HEK293 (cell line): Measurements from ENCODE around the gene PSMB11.

Source experiments
- BCL11B ChIP-seq: fragments of 450-650 bp; formaldehyde crosslinking; IDR thresholded peaks from 2 replicates; pipeline ENCODE4 v1.5.1; 2016; ENCODE audit warnings: low read depth, missing biosample characterization, missing genetic modification characterization
- HOXC10 ChIP-seq: sonication (generic); formaldehyde crosslinking; IDR thresholded peaks from 2 replicates; pipeline ENCODE4 v1.8.1; 2023; ENCODE audit warnings: mild to moderate bottlenecking, missing genetic modification reagents
- HOXD13 ChIP-seq: sonication (generic); formaldehyde crosslinking; IDR thresholded peaks from 2 replicates; pipeline ENCODE4 v1.8.0; 2022; ENCODE audit warnings: missing genetic modification reagents, borderline replicate concordance
- KLF7 ChIP-seq: fragments of 450-650 bp; formaldehyde crosslinking; IDR thresholded peaks from 2 replicates; pipeline ENCODE4 v1.5.1; 2016; ENCODE audit warnings: missing biosample characterization, missing genetic modification characterization, borderline replicate concordance
- MYNN ChIP-seq: fragments of 450-650 bp; formaldehyde crosslinking; IDR thresholded peaks from 2 replicates; pipeline ENCODE4 v1.5.1; 2016; ENCODE audit warnings: missing biosample characterization, missing genetic modification characterization, borderline replicate concordance
- PRDM1 ChIP-seq: fragments of 450-650 bp; formaldehyde crosslinking; IDR thresholded peaks from 2 replicates; pipeline ENCODE4; 2016; ENCODE audit warnings: missing biosample characterization, missing genetic modification characterization
- ZFP37 ChIP-seq: fragments of 450-650 bp; formaldehyde crosslinking; IDR thresholded peaks from 2 replicates; pipeline ENCODE4 v1.5.1; 2016; ENCODE audit warnings: missing biosample characterization, missing genetic modification characterization
- ZNF10 ChIP-seq: fragments of 450-650 bp; formaldehyde crosslinking; IDR thresholded peaks from 2 replicates; pipeline ENCODE4 v1.5.1; 2017; ENCODE audit warnings: missing biosample characterization, missing genetic modification characterization
- ZNF132 ChIP-seq: fragments of 450-650 bp; formaldehyde crosslinking; IDR thresholded peaks from 2 replicates; pipeline ENCODE4 v1.5.1; 2017; ENCODE audit warnings: missing biosample characterization, missing genetic modification characterization, borderline replicate concordance
- ZNF138 ChIP-seq: fragments of 450-650 bp; formaldehyde crosslinking; IDR thresholded peaks from 2 replicates; pipeline ENCODE4 v1.5.1; 2016; ENCODE audit warnings: missing biosample characterization, missing genetic modification characterization, borderline replicate concordance
- ZNF140 ChIP-seq: fragments of 450-650 bp; formaldehyde crosslinking; IDR thresholded peaks from 2 replicates; pipeline ENCODE4 v1.5.1; 2016; ENCODE audit warnings: missing biosample characterization, missing genetic modification characterization
- ZNF16 ChIP-seq: fragments of 450-650 bp; formaldehyde crosslinking; IDR thresholded peaks from 2 replicates; pipeline ENCODE4 v1.5.1; 2016; ENCODE audit warnings: low read depth, missing biosample characterization, missing genetic modification characterization
- ZNF169 ChIP-seq: fragments of 450-650 bp; formaldehyde crosslinking; IDR thresholded peaks from 2 replicates; pipeline ENCODE4 v1.5.1; 2016; ENCODE audit warnings: missing biosample characterization, missing genetic modification characterization
- ZNF175 ChIP-seq: fragments of 450-650 bp; formaldehyde crosslinking; IDR thresholded peaks from 2 replicates; pipeline ENCODE4 v1.5.1; 2016; ENCODE audit warnings: missing biosample characterization, missing genetic modification characterization
- ZNF19 ChIP-seq: fragments of 450-650 bp; formaldehyde crosslinking; IDR thresholded peaks from 2 replicates; pipeline ENCODE4; 2016; ENCODE audit warnings: missing biosample characterization, missing genetic modification characterization, low read depth
- ZNF221 ChIP-seq: fragments of 450-650 bp; formaldehyde crosslinking; IDR thresholded peaks from 2 replicates; pipeline ENCODE4 v1.5.1; 2017; ENCODE audit warnings: missing biosample characterization, missing genetic modification characterization, borderline replicate concordance
- ZNF239 ChIP-seq: fragments of 450-650 bp; formaldehyde crosslinking; IDR thresholded peaks from 2 replicates; pipeline ENCODE4 v1.5.1; 2016; ENCODE audit warnings: missing biosample characterization, missing genetic modification characterization
- ZNF266 ChIP-seq: fragments of 450-650 bp; formaldehyde crosslinking; IDR thresholded peaks from 2 replicates; pipeline ENCODE4 v1.5.1; 2016; ENCODE audit warnings: missing biosample characterization, missing genetic modification characterization, low read depth
- ZNF311 ChIP-seq: fragments of 450-650 bp; formaldehyde crosslinking; IDR thresholded peaks from 2 replicates; pipeline ENCODE4 v1.5.1; 2017; ENCODE audit warnings: missing biosample characterization, missing genetic modification characterization, borderline replicate concordance
- ZNF324 ChIP-seq: fragments of 450-650 bp; formaldehyde crosslinking; IDR thresholded peaks from 2 replicates; pipeline ENCODE4 v1.5.1; 2016; ENCODE audit warnings: missing biosample characterization, missing genetic modification characterization
- ZNF354C ChIP-seq: fragments of 450-650 bp; formaldehyde crosslinking; IDR thresholded peaks from 2 replicates; pipeline ENCODE4 v1.5.1; 2016; ENCODE audit warnings: missing biosample characterization, missing genetic modification characterization, low read depth, borderline replicate concordance
- ZNF366 ChIP-seq: fragments of 450-650 bp; formaldehyde crosslinking; conservative IDR thresholded peaks from 2 replicates; pipeline ENCODE4 v1.5.1; 2016; ENCODE audit warnings: missing biosample characterization, missing genetic modification characterization
- ZNF529 ChIP-seq: fragments of 450-650 bp; formaldehyde crosslinking; IDR thresholded peaks from 2 replicates; pipeline ENCODE4 v1.5.1; 2017; ENCODE audit warnings: missing genetic modification characterization, missing biosample characterization; ENCODE audit not compliant: insufficient replicate concordance
- ZNF658 ChIP-seq: fragments of 450-650 bp; formaldehyde crosslinking; IDR thresholded peaks from 2 replicates; pipeline ENCODE4; 2016; ENCODE audit warnings: missing biosample characterization, missing genetic modification characterization
- ZNF660 ChIP-seq: fragments of 450-650 bp; IDR thresholded peaks from 2 replicates; pipeline ENCODE4 v1.5.1; 2018; ENCODE audit warnings: missing biosample characterization, mild to moderate bottlenecking, missing genetic modification characterization
- ZNF776 ChIP-seq: fragments of 450-650 bp; formaldehyde crosslinking; IDR thresholded peaks from 2 replicates; pipeline ENCODE4 v1.5.0; 2017; ENCODE audit warnings: missing biosample characterization, missing genetic modification characterization, borderline replicate concordance
- ZNF792 ChIP-seq: fragments of 450-650 bp; formaldehyde crosslinking; IDR thresholded peaks from 2 replicates; pipeline ENCODE4 v1.5.1; 2016; ENCODE audit warnings: missing biosample characterization, missing genetic modification characterization
- TF ChIP-seq, protein P1 (sequence below): fragments of 450-650 bp; formaldehyde crosslinking; IDR thresholded peaks from 2 replicates; pipeline ENCODE4 v1.5.1; 2016; ENCODE audit warnings: missing biosample characterization, missing genetic modification characterization
- TF ChIP-seq, protein P2 (sequence below): fragments of 450-650 bp; formaldehyde crosslinking; IDR thresholded peaks from 2 replicates; pipeline ENCODE4 v1.5.1; 2016; ENCODE audit warnings: missing biosample characterization, missing genetic modification characterization
- TF ChIP-seq, protein P3 (sequence below): sonication (generic); formaldehyde crosslinking; IDR thresholded peaks from 2 replicates; pipeline ENCODE4 v1.8.1; 2022; ENCODE audit warnings: mild to moderate bottlenecking, moderate library complexity, missing genetic modification reagents
- TF ChIP-seq, protein P4 (sequence below): fragments of 450-650 bp; formaldehyde crosslinking; IDR thresholded peaks from 2 replicates; pipeline ENCODE4 v1.5.1; 2017; ENCODE audit warnings: missing biosample characterization, missing genetic modification characterization
- TF ChIP-seq, protein P5 (sequence below): fragments of 450-650 bp; formaldehyde crosslinking; IDR thresholded peaks from 2 replicates; pipeline ENCODE4 v1.5.1; 2016; ENCODE audit warnings: missing biosample characterization, missing genetic modification characterization, borderline replicate concordance
- TF ChIP-seq, protein P6 (sequence below): fragments of 450-650 bp; formaldehyde crosslinking; IDR thresholded peaks from 2 replicates; pipeline ENCODE4 v1.5.1; 2016; ENCODE audit warnings: missing biosample characterization, missing genetic modification characterization

The PSMB11 gene

DNA sequence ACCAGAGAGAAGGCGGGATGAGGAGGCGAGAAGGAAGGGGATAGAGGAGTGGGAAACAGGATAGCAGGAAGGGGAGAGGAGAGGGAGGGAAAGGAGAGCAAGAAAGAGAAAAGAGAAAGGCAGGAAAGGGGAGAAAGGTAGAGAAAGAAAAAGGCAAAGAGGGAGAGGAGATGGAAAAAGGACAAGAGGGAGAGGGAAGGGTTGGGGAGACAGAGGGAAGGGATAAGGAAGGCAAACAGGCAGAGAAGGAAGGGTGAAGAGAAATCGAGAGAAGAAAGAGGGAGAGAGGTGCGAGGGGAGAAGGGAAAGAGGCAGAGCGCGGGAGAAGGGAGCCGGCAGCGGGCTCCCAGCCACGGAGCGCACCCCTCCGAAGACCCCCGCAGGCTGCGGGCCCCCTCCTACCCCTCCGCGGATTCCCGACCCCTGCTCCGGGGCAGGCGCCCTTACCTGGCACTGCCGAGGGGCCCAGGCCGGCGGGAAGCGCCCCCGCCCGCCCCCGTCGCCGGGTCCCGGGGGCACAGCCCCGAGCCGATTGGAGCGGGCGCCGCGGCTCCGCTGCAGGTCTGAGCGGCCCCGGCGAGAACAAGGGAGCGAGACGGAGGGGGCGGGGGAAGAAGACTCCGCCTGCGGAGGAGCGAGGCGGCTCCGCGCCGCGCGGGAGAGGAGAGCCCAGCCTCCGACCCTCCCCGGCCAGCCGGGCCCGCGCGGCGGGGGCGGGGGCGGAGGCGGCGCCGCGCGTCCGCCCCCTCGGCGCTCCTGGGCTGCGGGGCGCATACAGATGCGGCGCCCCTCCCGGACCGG, 15.1 kb downstream of the PSMB11 start, which contains the start of gene CDH24 (continued):
- TF ChIP-seq ZNF792 (tag by site-specific recombination) = no peak
- TF ChIP-seq ZNF311 (tag by site-specific recombination) = no peak
- no peak for TF ChIP-seq KLF7 (tag by site-specific recombination)
- TF ChIP-seq ZNF366 = peak; percentile 98
- 0 out of 2 replicates have a peak, but pooled peaks have one; percentile 50 for TF ChIP-seq ZNF324 (tag by site-specific recombination)
- TF ChIP-seq, protein P1, sequence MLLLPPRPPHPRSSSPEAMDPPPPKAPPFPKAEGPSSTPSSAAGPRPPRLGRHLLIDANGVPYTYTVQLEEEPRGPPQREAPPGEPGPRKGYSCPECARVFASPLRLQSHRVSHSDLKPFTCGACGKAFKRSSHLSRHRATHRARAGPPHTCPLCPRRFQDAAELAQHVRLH (tag by site-specific recombination) = no peak
- TF ChIP-seq ZNF529 = no peak
- no peak for TF ChIP-seq ZNF221 (tag by site-specific recombination)
- TF ChIP-seq ZFP37 (tag by site-specific recombination) = no peak
- TF ChIP-seq ZNF354C = no peak
- TF ChIP-seq ZNF266 = no peak
- no peak for TF ChIP-seq ZNF16
- peak; percentile 100 for TF ChIP-seq PRDM1 (tag by site-specific recombination)
- no peak for TF ChIP-seq HOXD13 (CRISPR knock-in tag)
- no peak for TF ChIP-seq ZNF660 (tag by site-specific recombination)
- TF ChIP-seq ZNF132 = no peak
- TF ChIP-seq ZNF776 (tag by site-specific recombination) = no peak
- TF ChIP-seq ZNF10 (tag by site-specific recombination) = no peak
- no peak for TF ChIP-seq BCL11B (tag by site-specific recombination)
- TF ChIP-seq, protein P2, sequence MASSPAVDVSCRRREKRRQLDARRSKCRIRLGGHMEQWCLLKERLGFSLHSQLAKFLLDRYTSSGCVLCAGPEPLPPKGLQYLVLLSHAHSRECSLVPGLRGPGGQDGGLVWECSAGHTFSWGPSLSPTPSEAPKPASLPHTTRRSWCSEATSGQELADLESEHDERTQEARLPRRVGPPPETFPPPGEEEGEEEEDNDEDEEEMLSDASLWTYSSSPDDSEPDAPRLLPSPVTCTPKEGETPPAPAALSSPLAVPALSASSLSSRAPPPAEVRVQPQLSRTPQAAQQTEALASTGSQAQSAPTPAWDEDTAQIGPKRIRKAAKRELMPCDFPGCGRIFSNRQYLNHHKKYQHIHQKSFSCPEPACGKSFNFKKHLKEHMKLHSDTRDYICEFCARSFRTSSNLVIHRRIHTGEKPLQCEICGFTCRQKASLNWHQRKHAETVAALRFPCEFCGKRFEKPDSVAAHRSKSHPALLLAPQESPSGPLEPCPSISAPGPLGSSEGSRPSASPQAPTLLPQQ (tag by site-specific recombination) = peak; percentile 10; the same call in 1 of the 2 replicates
- no peak for TF ChIP-seq ZNF239 (tag by site-specific recombination)
- no peak for TF ChIP-seq ZNF19 (tag by site-specific recombination)
- TF ChIP-seq, protein P3, sequence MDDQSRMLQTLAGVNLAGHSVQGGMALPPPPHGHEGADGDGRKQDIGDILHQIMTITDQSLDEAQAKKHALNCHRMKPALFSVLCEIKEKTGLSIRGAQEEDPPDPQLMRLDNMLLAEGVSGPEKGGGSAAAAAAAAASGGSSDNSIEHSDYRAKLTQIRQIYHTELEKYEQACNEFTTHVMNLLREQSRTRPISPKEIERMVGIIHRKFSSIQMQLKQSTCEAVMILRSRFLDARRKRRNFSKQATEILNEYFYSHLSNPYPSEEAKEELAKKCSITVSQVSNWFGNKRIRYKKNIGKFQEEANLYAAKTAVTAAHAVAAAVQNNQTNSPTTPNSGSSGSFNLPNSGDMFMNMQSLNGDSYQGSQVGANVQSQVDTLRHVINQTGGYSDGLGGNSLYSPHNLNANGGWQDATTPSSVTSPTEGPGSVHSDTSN (CRISPR knock-in tag) = no peak
- no peak for TF ChIP-seq ZNF175 (tag by site-specific recombination)
- TF ChIP-seq, protein P4, sequence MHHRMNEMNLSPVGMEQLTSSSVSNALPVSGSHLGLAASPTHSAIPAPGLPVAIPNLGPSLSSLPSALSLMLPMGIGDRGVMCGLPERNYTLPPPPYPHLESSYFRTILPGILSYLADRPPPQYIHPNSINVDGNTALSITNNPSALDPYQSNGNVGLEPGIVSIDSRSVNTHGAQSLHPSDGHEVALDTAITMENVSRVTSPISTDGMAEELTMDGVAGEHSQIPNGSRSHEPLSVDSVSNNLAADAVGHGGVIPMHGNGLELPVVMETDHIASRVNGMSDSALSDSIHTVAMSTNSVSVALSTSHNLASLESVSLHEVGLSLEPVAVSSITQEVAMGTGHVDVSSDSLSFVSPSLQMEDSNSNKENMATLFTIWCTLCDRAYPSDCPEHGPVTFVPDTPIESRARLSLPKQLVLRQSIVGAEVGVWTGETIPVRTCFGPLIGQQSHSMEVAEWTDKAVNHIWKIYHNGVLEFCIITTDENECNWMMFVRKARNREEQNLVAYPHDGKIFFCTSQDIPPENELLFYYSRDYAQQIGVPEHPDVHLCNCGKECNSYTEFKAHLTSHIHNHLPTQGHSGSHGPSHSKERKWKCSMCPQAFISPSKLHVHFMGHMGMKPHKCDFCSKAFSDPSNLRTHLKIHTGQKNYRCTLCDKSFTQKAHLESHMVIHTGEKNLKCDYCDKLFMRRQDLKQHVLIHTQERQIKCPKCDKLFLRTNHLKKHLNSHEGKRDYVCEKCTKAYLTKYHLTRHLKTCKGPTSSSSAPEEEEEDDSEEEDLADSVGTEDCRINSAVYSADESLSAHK = no peak
- no peak for TF ChIP-seq HOXC10
- no peak for TF ChIP-seq ZNF658 (tag by site-specific recombination)
- TF ChIP-seq ZNF138 (tag by site-specific recombination) = no peak
- TF ChIP-seq ZNF169 (tag by site-specific recombination) = no peak
- TF ChIP-seq, protein P5, sequence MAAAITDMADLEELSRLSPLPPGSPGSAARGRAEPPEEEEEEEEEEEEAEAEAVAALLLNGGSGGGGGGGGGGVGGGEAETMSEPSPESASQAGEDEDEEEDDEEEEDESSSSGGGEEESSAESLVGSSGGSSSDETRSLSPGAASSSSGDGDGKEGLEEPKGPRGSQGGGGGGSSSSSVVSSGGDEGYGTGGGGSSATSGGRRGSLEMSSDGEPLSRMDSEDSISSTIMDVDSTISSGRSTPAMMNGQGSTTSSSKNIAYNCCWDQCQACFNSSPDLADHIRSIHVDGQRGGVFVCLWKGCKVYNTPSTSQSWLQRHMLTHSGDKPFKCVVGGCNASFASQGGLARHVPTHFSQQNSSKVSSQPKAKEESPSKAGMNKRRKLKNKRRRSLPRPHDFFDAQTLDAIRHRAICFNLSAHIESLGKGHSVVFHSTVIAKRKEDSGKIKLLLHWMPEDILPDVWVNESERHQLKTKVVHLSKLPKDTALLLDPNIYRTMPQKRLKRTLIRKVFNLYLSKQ (tag by site-specific recombination) = no peak
- TF ChIP-seq ZNF140 (tag by site-specific recombination) = no peak
- TF ChIP-seq, protein P6, sequence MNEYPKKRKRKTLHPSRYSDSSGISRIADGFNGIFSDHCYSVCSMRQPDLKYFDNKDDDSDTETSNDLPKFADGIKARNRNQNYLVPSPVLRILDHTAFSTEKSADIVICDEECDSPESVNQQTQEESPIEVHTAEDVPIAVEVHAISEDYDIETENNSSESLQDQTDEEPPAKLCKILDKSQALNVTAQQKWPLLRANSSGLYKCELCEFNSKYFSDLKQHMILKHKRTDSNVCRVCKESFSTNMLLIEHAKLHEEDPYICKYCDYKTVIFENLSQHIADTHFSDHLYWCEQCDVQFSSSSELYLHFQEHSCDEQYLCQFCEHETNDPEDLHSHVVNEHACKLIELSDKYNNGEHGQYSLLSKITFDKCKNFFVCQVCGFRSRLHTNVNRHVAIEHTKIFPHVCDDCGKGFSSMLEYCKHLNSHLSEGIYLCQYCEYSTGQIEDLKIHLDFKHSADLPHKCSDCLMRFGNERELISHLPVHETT (tag by site-specific recombination) = peak; percentile 79; the same call in 1 of the 2 replicates
- TF ChIP-seq MYNN (tag by site-specific recombination) = no peak
